OCI-LY3 (cell line): ENCODE measurements around the gene SLC28A1.

Experiments used
- CTCF ChIP-seq: fragments of 200-600, 300-600 bp; sonication (generic); IDR thresholded peaks from 2 replicates; pipeline ENCODE4 v1.5.1; 2014; ENCODE audit warnings: antibody characterized with exemption, low read length, low read depth
- EZH2phosphoT487 ChIP-seq: fragments of 200-600 bp; shearing (Covaris generic); IDR thresholded peaks from 2 replicates; pipeline ENCODE4 v1.6.1; 2018; ENCODE audit warnings: antibody characterized with exemption, mixed run types, low read depth

DNA sequence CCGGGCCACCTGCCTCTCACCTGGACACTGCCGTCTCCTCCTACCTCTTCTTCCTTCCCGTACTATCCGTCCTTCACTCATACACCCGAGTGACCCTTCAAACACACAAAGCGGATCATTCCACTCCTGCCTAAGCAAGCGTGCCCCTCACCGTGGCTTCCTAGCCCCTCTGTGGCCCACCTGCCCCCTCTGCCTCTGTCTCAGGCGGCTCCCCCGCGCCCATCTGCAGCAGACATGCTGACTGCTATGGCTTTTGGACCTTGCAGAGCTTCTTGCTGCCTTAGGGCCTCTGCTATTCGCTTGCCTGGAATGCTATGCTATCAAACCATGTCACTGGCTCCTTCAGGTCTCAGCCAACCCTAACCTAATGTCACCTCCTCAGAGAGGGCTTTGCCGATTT lies 38.1 kb downstream of the SLC28A1 start:
- TF ChIP-seq CTCF (no peak), EZH2phosphoT487 (no peak)
